ENCODE results near the gene CTNND2.
"Not testable (repeated sequence)": the region's sequence is repeated elsewhere in the genome, so short reads cannot be mapped to it uniquely, and the experiment has no call there.

CTNND2 gene

DNA sequence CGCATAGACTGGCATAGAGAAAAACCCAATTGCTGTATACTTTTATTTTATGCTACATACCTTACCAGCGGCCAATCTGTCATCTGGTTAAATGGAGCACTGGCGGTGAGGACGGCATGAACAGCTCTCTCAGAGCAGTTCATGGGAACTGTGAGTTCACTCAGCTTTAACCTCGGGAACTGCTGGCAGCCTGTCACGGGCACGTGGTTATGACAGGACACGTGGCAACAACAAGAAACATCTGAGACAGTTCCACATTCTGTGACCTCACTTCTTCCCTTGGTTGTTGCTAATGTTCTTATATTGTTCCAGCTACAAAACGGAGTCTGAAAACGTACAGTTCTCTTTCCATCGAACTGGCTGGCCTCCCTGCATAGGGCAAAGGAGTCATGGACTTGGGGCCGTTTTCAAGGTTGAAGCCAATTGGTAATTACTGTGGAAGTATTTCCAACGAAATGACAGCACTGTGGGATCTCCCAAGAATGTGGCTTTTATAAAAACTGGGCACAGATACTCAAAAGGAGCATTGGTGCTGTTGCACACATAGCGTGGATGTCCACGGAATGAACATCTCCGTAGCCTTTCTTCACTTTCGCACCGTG is 896.9 kb downstream of the CTNND2 start:
- no peak for DNase-seq

DNA sequence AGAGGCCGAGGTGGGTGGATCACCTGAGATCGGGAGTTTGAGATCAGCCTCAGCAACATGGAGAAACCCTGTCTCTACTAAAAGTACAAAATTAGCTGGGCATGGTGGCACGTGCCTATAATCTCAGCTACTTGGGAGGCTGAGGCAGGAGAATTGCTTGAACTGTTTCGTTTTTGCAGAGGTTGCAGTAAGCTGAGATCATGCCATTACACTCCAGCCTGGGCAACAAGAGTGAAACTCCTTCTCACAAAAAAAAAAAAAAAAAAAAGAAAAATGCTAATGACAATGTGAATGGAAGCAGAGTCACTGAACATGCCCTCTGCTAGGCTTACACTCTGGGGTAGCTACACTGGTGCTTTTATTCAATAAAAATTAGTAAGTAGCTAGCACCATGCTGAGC is 899.7 kb downstream of the CTNND2 start:
- not testable (repeated sequence) for DNase-seq

DNA sequence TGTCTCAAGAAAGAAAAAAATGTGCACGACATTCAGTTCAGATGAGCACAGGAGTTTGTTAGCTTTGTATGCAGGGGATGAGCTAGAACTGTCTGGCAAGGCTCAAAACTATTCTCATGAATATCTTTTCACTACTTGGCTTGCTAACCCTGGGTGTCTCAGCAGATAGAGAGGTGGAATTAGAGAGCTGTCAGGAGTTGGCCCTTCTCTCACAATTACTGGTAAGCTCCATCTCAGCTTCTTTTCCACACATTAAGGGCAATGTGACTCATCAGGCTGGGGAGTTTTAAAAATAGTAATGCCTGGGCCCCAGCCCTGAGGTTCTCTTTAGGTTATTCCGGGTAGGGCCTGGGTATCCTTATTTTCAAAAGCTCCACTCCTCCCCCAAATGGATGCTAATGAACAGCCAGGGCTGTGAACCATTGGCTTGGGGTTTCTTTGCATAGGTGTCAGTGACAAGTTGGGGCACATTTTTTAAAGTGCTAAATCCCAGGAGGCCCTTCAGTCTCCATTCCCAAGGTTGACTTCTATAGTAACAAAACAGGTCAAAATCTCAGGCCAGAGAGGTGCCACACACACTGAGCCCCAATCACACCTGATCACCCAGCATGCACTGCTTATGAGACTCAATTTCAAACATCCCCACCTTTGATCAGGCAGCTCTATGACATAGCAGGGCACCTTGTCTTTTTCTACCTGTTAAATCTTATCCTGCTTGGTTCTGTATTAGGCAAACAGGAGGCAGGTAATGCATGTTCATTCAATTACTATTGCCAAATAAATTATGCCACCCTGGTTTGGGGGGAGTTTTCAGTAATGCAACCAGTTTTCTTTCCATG is 903.5 kb downstream of the CTNND2 start:
- no peak for DNase-seq

DNA sequence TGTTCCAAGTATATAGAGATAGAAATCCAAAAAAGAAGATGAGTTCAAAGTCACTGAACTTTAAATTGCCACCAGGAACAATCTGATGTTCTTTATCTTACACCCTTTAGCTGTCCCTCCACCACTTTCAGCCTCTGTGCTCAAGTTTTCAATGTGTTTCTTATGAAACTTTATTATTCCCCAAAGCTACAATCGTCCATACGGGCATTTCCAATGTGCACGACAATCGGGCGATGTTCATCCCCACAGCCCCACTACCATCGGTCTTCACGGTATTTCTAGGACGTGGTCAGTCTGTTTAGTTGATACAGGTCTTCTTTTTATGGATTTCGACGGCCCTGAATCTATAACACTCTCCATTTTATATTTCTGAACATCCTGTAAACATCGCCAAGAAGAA is 904.5 kb downstream of the CTNND2 start:
- no peak for DNase-seq

DNA sequence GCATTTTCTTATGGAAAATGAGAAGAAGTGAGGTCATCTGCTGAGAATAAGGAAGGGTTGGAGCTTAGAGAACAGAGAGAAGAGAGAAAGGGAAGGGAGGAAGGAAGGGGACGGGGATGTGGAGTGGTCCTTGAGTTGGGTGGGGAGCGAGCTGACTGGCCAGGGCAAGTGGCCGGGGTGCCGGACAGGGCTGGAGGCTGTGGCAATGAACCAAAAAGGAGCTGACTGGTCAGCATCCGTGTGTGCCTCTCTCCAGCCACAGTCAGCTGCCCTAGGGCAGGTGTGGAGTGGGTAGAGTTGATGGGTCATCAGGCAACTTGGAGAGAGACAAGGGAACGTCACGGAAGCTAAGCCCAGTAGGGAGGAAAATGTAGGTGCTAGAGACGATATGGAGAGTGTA is 908.4 kb downstream of the CTNND2 start:
- DNase-seq = no peak

DNA sequence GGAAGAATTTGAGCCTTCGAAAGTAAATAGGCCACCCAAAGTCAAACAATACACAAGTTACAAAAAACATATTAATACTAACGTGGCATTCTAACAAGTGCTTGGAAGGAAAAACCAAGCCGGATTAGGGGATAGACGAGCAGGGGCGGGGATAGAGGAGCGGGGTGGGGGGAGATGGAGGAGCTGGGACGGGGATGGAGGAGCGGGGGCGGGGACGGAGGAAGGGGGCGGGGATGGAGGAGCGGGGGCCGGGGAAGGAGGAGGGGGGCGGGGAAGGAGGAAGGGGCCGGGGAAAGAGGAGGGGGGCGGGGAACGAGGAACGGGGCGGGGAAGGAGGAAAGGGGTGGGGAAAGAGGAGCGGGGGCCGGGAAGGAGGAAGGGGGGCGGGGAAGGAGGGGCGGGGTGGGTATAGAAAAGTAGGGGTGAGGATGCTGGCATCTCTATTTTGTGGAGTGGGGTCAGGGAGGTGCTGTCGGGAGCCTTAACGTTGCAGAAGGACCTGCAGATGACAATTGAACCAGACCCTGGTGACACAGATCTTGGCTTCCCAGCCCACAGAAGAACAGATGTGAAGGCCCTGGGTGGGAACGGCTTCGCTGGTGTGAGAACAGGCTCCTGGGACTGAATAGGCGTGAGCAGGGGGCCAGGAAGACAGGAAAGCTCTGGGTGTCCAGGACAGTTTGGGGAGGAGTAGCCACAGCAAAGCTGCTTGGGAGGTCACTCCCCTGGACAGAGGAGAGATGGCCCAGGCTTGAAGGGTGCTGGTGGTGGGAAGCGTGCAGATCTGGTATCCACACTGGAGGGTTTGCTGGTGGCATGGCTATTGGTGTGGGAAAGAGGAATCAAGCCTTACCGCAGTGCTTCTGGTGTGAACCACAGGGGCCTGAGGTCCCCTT is 909.9 kb downstream of the CTNND2 start:
- DNase-seq = no peak

DNA sequence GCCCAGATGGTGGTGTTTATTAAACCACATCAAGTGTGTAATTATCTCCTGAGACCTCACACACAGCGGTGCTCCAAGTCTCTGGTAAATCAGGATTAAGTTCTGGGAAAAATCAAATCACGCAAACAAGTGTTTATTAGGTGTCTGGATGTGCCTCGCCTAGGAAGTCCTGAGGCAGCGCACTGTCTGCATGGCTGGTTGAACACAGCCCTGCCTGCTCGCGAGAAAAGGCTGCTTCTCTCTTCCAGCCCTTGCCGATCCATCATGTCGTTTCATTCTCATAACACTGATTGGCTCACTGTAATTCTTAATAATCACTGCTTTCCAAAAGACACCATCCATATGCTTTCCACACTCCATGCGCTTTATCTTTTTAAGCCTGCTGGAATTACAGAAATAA is 913.6 kb downstream of the CTNND2 start:
- DNase-seq = no peak

DNA sequence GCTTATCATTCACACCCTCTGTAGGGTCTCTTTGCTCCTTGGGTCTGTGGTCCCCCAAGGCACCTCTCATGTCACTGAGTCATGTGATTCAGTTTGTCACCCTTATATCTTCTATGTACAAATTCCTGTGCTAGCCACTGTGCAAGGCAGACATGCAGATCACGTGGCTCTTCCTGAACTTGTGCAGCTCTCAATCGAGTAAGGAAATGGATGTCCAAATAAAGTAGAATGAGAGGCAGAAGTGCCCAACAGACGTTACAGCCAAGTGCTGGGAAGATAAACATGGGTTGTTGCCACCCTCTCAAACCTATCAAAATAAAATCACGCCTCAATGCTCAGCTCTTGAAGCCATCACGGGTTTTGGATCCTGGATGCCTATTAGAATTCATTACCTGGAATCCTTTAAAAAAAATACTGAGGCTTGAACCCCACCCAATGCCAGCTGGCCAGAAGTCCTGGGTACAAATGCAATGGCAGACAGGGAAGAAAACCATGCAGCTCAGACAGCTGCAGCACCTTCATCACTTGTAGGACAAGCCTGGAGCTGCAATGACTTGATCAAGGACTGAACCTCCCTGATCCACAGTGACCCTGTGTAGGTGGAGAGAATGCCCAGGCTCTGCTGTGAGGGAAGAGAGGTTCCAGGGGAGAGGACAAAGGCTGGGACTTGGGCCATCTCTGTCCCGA is 914.5 kb downstream of the CTNND2 start:
- no peak for DNase-seq

DNA sequence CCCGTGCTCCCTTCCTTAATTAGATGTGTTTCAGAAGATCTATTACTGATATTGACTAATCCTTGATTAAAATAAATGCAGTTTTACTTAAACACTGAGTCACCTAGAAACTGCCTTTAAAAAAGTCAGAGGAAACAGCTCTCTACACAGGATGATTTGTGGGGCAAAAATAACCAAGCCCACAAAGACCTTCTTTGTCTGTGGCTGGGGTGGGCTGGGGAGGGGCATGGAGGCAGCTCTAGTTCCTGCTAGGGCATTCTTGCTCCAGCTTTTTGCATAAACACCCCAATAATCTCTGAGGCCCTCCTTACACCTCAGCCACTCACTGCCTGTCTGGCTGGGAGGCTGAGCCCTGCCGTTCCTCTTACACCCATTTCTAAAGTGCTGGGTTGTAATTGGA is 915.6 kb downstream of the CTNND2 start:
- peak in 1 of 2 donors; percentile 16 for DNase-seq

DNA sequence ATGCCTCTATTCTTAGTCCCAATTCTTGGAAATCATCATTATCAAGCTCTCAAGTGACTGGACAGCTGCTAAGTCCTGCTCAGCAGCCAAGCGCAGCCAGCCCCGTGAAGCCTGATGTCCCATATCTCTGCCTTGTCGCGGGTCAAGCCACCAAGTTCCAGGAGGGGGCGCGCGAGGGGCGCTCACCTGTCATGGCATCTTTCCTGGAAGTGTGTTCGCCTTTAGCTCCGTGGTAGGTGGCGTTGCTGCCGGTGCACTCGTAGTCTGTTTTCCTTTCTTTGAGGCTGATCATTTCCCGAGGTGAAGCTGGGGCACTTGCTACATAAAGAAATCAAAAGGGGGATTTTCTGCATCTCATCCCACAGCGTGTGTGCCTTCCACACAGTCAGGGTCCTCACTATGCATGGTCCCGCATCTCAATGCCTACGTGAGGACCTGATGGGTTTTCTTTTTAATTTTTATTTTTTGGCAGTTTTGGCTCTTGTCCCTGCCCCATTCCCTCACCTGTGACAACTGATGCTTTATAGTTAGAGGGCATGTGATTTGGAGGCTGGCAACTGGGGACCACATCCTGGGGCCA is 916.2 kb downstream of the CTNND2 start:
- DNase-seq = peak in 1 of 2 donors; percentile 27

DNA sequence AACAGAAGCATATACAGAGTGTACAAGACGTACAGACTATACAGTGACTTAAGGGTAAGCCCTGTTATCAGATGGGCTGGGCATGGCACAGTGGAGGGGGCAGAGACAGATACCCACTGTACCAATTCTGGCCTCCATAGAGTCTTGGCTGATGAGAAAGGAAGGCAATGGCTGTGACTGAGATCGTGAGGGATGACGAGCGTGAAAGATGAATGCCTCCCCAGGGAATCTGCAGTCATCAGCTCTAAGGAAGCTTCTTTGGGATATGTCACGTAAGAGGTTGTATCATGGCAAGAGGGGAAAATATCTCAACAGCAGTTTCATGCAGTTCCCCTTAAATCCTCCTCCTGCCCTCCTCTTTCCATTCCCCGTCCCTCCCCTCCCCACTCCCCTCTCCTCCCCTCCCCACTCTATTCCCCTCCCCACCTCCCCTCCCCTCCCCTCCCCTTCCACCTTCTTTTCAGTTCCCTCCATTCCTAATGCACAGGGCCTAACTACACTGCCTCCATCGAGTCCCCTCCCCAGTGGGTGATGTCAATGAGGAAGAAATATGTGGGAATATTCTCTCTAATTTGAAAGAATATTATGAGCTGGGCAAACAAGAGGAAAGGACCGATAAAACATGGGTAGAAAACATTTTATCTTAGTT is 916.8 kb downstream of the CTNND2 start:
- DNase-seq = no peak

DNA sequence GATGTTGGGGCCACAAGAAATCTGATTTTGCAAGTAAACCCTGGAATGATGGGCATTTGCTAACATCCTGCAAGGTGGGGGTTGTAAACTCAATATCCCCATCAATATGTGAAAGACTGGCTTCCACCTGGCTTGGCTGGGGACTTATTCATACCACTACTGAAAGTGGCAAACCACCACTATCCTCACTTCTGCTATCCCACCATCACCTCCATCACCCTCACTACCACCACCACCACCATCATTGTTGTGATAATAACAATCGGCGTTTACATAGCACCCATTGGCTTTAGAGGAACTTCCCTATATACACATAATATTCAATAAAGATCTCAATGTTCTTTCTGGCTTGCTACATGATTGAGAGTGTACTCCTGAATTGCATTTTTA is 918.5 kb downstream of the CTNND2 start:
- no peak for DNase-seq

DNA sequence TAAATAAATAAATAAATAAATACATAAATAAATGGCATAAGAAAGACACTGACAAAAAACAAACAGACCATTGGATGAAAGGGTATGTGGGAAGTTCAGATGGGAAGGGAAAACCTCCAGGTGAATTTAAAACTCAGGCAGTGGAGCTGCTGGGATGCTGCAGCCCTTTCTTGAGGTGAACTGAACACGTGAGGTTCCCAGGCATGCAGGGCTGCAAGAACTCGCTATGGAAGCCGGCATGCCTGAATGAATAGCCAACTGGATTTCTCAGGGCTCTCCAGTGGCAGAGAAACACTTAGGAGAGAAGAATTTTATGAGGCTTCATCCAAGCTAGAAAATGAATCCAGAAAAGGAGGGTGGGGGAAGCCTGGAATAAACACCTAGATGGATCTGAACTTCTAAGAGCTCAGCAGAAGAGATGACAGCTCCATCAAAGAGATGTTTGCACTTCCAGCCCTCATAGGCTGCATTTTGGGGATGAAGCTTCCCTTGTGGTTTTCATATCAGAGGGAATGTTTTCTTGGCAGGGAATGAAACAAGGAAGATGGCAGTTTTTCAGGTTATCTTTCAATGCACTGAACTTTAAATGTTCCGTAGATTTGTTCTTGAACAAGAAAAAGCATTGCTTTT is 919.0 kb downstream of the CTNND2 start:
- DNase-seq = no peak

DNA sequence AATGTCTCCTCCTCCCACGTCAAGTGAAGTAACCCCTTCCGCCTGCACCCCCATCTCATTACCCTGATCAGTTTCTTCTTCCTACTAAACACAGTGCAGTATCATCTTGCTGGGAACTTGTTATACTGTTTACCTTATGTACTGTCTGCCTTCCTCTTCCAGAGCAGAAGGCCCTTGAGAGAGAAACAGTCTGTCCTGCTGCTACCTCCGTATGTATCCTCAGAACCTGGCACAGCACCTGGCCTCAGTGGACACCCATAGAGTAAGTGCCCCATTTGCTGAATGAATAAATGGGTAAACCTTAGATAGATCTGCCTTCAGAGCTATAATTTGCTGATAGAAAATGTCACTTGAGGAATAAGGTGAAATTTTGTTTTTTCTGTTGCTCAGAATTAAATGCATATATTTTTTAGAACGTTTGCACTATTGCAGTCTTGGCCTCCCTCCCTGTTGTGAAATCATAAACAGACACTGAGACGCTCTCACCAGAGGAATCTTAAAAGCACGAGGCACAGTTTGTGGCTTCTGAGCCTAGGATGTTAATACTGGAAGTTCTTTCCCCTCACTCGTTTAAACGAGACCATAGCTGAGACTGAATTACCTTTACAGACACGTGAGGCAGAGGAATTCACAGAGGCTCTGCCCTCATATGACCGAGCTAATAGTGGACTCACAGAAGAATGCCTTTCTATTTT is 920.1 kb downstream of the CTNND2 start:
- no peak for DNase-seq

DNA sequence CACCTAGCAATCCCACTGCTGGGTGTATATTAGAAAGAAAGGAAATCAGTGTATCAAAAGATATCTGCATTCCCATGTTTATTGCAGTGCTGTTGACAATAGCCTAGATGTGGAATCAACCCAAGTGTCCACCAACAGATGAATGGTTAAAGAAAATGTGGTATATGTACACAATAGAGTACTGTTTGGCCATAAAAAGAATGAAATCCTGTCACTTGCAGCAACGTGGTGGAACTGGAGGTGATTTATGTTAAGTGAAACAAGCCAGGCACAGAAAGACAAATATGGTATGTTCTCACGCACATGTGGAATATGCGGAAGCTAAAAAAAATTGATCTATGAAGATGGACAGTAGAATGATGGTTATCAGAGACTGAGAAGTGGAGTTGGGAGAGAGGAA is 921.6 kb downstream of the CTNND2 start:
- no peak for DNase-seq

DNA sequence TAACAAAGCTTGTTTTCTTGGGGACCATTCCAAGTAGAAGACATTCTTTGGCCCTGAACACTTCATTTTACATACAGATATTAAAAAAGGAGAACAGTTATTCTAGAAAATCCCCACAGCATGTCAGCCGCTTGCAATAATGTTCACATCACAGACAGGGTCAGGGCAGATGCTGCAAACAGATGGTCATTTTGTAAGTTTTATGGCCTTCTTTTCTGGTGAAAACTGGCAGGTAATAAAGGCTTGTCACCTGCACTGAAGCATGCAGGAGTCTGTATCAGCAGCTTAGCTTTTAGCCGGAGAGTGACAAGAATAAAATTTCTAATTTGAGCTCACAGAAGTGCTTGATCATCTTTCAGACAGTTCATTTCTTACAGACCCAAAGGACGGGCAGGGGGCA is 922.3 kb downstream of the CTNND2 start:
- no peak for DNase-seq

DNA sequence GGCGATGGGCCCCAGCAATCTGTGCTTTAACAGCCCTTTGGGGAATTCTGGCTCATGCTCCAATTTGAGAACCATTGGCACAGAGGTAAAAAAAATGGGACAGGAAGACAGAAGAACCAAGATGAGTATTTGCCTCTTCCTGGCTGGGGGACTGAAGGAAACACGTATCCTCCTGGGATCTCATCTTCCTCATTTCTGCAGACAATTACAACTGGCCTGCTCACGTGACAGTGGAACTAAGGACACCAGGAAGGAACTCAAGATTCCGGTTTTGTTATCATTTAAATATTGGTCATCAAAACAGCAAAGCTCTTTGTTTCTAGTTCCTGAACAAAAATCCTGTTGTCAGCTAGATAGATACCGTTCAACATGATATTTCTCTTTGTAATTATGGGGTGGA is 927.2 kb downstream of the CTNND2 start:
- DNase-seq = no peak

DNA sequence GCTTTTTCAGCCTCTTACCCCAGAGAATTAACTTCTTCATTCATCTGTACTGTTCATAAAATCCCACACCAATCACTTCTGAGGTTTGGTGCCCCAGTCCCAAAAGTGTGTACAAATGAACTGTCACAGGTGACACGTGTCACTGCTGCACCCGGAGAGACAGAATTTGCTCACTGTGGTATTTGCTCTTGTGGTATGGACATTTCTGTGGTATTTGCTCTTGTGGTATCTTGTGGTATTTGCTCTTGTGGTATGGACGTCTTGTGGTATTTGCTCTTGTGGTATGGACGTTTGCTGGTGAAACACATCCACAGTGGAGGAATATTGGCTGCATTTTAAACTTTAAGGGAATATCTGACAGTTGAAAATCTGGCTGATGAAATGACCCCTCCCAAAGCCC is 928.3 kb downstream of the CTNND2 start:
- no peak for DNase-seq

DNA sequence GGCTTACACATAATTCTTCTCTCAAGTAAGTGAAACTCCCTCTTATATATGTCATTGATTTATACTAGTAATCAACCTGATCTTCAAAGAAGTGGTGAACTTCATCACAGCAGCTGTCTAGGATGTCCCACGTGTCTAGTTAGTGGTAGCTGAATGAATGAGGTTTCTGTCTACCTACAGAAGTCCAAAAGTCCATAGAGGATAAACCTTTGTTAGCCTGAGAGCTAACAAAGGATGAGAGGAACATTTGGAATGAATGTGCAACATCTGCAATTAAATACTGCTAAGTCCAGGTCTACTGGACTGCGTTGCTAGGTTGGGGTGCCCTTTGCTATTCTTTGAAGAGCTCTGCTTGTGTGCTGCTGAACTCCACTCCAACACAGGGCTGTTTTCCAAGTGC is 929.4 kb downstream of the CTNND2 start:
- DNase-seq = no peak

DNA sequence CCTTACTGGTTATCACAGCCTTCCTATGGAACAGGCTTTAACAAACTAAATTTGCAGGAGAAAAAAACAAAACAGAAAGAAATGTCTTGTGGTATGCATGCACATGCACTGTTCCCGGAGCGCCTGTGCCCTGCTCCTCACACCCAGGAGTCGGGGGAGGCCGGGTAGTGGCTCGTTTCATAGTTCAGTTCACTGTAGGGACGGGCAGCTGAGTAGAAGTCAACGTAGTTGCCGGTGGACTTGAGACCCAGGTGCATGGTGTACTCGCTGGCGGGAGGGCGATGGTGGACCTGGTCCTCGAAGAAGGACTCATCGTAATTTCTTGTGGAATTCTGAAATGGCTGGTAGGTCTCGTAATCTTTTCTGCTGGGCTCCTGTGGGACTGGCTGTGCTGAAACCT is 930.9 kb downstream of the CTNND2 start:
- DNase-seq = no peak

DNA sequence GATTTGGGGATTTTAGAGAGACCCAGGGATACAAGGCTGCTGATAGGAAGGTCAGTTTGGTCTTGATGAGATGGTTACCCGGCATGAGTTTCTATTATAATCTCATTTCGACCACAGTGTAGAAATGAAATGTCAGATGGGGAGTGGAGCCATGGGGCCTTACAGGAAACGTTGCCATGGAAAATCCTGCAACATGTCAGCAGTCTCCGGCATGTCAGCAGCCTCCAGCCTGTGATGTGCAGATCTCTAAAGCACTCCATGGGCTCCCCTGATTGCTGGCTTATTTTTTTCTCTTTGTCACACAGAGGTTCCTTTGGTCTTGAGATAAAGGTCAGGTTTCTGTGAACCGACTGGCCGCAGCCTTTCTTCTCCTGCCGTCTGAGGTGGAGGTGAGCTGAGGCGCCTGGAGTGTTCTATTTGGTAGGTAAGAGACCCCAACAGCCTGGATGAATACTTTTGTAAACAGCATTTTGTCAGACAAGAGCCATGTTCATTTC is 934.5 kb downstream of the CTNND2 start:
- no peak for DNase-seq
